Stimulated activated CD4-positive, alpha-beta T cell treated with anti-CD3 and anti-CD28 coated beads, Interleukin-1b, Interleukin-23, amount 100 ng/mL, for 24 hours (primary cell): ENCODE results near the gene TENM4.

Source experiments
- DNase-seq, 4 experiments: peaks; one replicate each; pipeline ENCODE4 v3.0.0-alpha.2; 2020; ENCODE audit warnings: low read depth in 4 of 4, low spot score in 1 of 4

The TENM4 gene

DNA sequence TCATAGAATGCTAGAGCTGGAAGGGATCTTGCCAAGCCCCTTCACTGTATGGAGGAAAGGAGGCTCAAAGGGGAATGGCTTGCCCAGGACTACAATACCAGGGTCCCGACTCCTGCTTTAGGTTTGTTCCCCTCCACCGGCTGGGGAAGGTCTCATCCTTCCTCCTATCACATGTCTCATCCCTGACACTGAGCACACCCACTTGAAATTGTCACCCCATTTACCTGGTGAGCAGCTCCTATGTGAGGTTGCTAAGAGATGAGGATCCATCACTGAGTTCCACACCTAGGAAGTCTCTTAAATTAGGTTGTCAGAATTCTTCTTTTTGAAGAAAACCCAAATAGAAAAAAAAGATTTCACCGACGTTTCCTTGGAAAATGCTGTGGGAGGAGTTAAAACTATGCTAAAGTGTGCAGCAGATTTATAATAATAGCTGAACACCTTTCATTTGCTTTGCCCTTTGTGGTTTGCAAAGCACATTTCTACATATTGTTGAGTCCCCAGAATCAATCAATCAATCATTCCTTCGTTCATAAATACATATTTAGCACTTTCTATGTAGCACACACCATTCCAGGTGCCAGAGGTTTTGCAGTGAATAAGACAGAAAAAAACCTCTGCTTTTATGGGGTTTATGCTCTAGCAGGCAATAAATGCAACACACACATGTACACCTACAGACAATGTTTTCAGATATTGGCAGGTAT is 91.7 kb downstream of the TENM4 start:
- no peak for DNase-seq

DNA sequence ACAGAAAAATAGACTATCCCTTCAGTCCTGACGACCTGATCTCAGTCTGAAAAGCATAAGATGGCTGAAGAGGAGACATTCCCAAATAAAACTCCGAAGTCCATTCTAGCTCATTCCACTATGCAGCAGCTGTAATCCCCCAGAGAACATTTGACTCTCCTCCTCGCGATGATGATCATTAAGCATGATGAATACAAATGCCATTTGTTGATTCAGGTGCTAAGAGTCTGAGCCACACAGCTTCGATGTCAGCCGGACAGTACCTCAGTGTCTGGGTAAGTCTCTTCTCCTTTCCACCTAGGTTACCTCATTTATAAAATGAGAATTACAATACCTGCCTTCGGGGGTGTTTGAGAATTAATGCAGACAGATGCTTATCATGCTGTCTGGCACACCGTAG is 94.8 kb downstream of the TENM4 start:
- no peak for DNase-seq

DNA sequence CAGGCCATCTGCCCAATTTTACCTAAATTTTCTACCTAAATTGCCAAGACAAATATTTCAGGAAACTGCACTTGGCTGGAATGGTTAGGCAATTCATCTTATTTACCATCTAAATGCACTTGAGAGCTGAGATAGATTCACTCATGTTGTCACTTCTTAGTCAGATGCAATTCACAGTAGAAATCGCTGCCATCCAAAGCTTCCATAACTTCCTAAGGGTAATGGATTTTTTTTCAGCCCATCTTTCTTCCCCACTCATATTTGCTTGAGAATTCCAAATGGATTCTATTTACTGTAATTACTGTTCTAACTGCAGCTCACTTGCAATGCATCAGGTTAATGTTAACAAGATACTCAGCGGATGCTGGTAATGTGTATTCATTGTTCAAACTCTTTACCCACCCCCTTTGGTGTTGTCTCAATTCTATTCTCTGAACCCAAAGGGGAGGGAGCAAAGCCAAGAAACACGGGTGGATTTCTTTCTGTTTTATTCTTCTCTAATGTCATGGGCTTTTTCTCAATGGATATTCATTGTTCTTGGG is 96.0 kb downstream of the TENM4 start:
- no peak for DNase-seq

DNA sequence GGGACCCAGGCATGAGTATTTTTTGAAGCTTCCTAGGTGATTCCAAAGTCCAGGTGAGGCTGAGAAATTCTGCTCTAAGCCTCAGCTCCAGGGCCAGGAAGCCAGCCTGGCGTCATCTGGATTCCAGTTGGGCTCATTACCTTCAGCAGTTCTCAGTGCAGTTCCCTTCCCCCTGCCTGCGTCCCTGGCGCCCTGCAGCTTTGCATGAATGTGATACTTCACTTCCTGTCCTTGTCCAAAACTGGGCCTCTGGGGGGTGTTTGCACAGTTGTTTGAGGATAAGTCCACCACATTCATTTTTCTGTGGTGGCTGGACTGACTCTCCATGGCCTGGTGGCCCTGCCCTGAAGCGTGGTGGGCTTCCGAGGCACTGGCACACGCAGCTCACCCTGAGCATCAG is 98.1 kb downstream of the TENM4 start:
- no peak for DNase-seq

DNA sequence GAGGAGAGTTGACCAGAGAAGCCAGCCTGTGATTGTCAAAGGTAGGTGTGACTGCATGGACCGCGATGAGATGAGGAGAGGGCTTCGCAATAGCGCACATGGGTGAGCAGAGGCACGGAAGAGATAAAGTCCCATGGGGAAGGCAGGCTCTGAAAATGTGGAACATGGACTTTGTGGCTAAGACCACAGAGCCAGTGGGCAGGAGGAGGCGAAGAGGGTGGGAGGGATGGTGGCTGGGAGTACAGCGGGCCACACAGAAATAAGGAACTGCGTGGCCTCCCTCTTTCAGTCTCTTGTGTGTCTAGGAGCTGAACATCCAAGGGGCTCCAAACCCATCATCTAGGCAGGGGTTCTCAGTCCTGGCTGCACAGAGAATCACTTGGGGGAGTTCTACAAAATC is 98.6 kb downstream of the TENM4 start:
- no peak for DNase-seq

DNA sequence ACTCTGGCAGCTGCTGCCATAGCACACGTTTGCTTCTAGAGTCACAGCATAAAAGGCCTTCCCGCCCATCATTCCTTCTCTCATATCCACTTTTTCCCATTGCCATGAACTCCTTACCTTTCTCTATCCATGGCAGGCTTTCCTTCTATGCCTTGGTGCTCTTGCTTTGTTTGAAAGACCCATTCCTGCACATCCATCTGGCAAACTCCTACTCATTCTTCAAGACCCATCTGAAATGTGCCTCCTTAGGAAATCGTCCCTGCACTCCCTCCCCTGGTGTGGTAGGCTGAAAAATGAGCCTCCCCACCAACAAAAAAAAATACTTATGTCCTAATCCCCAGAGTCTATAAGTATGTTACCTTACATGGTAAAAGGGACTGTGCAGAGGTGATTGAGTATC is 100.3 kb downstream of the TENM4 start:
- DNase-seq: no peak

DNA sequence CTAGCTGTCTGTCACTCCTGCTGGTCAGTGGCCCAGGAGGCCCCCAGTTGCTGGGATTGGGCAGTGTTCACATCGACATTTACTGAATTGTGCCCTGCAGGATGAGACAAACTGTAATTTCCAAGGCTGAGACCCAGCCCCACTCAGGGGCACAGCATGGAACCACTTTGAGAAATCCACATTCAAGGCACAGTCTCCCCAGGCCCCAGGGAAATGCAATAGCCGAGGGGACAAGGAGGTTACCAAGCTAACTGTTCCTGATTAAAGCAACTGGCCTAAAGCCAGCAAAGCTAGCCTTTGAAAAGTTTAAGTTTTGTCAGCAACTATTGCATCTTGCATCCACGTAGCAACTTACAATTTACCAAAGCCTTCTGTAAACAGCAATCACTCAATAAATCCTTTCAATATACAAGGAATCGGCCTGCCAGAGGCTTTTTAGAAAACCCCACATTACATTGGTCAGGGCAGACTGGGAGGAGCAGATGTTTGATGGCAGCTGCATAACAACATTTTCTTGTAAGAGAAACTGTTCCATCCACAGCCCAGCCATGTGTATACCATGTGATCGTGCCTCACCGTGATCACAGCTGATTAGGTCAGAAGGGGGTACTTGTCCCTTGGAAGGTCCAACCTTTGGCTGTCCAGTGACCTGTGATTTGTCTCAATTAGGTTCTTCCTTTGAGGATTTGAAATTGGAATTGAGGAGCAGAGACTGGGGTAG is 103.9 kb downstream of the TENM4 start:
- no peak for DNase-seq

DNA sequence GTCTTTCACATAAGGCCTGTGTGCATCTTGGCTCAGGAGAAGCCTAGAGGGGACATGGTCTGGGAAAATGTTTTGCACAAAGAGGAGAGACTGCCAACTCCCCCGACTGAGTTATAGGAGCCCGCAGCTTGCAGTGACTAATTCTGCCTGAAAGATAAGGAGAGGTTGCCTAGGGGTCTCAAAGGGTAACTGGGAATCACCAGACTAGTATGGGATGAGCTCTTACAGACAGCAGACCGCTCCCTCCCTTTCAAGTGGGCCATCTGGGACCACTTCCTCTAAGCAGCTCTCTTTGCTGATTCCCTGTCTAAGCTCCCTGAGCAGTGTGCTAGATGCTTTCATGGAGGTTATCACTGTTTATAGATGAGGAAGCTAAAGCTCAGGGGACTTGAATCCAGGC is 105.1 kb downstream of the TENM4 start:
- no peak for DNase-seq

DNA sequence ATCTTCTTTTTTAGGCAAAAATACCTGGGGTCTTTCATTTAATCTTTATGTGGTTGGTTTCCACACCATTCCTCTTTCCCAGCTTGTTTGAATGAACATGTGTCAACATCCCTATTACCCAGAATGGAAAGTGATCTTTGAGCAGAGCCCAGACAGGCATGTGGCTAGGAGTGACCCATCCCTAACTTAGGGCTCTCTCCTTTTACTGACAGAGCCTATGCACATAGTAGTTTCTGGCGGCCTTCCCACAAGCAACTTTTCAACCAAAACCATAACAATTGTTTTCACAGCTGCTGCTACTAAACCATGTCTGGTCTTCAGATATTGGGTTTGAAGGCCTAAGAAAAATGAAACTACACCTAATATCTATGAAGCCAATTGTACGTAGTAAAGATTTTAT is 107.5 kb downstream of the TENM4 start:
- DNase-seq: no peak

DNA sequence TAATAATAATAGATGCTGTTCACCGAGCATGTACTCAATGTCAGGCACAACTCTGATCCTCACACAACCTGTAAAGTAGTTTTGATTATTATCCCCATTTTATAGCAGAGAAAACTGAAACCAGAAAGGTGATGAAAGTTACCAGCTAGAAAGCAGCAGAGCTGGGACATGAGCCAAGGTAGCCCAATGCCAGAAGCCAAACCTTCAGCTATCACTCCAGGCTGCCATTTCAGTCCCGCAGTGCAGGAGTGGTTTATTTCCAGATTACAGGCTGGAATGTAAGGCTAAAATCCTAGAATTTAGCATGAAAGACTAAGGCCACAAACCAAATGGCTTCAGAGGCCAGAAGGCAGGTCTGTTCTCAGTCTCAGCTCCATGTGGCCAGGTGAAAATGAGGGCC is 108.8 kb downstream of the TENM4 start:
- no peak for DNase-seq

DNA sequence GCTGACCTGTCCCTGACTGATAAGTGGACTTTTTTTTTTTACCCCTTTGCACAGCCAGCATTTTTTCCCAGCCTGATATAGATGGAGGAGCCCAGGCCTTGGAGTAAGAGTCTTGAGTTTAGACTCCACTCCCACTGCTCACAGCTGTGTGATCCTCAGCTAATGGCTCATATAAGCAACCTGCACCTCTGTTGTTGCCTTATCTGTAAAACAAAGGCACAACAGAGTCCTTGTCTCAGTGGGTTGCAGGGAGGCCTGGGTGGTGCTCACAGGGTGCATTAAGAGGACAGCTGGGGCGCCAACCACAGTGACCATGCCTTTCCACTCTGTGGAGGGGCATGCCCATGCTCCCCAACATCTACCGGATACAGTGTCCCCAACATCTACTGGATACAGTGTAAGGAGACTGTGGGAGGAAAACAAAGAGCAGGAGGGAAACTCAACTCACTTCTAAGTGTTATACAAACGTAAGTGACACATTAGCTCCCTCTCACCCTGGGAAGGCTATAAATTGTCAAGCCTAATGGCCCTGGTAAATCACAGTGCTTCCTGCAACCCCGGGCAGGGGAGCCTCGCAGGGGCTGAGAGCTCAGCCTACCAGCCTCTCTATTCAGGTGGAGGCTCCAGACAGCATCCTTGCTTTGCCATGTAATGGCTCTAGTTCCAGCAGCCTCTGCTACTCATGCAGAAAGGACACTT is 109.5 kb downstream of the TENM4 start:
- no peak for DNase-seq

DNA sequence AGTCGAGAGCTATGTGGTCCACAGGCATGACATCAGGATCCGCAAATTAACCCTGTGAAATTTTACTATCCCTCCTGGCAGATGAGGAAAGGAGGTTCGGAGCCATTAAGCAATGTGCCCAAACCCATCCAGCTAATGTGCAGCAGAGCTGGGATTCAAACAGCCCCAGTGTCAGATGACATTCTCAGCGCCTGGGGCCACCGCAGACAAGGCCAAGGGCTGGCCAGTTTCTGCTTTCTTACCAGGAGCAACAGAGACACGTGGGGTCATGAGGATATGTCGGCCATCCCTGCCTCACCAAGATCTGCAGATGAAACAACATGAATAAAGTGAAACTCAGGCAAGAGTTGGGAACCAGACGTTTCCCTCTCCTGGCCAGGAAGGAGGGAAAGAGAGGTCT is 110.2 kb downstream of the TENM4 start:
- no peak for DNase-seq

DNA sequence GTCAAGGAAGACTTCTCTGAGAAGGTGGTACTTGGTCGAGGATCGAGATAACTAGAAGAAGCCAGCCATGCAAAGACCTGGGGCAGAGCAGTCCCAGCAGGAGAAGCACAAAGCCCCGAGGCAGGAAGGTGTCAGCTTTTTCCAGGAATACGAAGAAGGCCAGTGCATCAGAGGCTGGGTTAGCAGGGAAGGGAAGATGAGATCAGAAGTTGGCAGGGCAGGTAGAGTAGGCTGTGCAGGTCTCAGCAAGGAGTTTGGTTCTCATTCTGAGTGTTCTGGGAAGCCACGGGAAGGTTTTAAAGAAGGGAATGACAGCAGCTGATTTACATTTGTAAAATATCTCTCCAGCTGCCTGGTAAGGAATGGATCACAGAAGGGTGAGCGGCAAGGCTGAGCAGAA is 111.3 kb downstream of the TENM4 start:
- DNase-seq: no peak

DNA sequence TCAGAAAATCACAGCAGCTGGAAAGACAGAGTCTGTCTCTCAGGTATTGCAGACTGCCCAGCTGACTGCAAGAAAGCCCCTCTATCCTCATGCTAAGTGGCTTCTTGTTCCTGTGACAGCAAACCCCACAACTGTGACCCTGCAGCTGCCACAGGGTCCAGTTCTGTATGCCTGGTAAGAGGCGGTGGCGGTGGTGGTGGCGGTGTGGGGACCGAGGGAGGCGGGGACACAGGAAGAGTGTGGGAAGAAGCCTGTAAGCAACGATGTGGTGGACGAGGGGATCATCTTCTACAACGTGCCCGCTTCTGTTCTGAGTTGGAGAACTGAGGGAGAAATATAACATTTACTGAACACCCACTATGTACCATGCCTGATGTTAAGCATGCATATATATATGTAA is 112.4 kb downstream of the TENM4 start:
- DNase-seq: no peak

DNA sequence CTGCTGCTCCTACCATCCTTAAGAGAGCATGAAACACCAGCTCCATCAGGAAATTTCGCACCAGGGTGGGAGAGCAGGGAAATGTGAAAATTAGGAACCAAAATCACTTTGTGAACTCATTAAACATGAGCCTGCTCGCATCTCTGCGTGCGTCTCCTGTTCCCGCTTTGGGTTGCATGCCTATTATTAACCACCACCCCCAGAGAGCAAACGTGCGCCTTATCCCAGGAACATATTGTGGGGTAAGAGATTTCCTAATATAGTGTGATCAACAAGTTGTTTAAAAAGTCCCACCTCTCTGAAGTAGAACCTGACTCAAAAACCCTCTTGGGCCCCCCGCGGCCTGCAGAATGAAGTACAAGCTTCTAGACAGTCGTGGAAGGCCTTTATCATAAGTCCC is 115.0 kb downstream of the TENM4 start:
- no peak for DNase-seq

DNA sequence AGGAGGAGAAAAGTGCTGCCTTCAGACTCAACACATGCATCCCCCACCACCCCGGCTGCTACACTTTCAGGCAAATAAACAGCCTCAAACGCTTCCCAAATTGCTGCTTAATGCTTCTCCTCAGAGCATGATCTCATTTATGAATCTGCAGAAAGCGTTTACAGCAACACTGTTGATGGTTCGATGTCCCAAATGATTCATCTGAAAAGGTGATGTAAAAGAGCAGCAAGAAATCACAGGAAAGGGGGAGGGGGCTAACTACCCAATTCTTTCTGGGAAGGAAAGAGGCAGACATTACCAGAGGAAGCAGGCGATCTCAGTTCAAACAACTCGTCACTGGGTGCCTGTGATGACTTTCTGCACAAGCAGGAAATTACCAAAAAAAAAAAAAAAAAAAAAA is 119.6 kb downstream of the TENM4 start:
- DNase-seq: no peak

DNA sequence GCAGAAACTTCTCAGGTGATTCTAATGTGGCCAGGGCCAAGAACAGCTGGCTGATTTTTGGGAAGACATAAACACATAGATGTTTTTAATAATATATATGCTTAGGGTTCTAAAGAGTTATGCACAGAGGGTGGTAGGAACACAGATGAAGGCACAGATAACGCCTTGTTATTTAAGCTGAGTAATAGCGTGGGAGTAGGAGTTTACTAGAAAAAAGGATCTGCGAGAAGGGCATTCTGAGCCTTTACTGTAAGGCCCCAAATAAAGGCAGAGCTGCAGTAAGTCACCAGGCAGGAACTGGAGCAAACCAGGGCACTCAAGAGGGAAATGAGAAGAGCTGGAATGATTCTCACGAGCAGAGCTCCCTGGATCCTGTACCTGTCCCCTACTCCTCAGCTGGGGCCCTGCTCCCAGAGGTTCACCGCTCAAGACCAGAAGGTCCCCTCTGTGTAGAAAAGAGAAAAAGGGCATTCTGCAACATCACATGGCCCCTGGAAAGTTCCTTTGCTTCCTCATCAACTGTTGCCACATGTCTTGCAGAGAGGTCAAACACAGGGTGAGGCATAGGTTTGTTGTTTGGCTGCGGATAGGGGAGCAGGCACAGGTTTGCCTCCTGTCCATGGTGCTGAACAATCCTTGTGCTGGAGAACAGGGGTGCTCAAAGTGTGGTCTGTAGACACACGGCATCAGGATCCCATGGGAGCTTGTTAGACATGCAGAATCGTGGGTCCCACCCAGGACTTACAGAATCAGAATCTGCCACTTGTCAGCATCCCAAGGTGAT is 125.7 kb downstream of the TENM4 start:
- DNase-seq: no peak

DNA sequence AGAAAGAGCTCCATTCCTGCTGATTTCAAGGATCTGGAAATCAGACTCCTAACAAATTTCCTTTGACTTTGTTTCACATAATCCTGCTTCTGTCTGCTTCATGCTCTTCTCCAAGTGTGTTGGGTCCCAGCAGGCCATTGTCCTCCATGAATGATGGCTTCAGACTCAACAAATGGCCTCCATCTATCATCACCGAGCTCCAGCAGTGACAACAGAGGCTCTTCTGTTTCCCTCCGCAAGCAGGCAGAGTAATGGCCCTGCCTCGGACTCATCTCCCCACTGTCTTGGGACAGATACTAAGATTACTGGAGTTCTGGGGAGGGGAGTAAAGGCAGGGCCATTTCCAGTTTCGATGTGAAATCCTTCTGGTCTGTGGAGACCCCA is 127.3 kb downstream of the TENM4 start:
- no peak for DNase-seq

DNA sequence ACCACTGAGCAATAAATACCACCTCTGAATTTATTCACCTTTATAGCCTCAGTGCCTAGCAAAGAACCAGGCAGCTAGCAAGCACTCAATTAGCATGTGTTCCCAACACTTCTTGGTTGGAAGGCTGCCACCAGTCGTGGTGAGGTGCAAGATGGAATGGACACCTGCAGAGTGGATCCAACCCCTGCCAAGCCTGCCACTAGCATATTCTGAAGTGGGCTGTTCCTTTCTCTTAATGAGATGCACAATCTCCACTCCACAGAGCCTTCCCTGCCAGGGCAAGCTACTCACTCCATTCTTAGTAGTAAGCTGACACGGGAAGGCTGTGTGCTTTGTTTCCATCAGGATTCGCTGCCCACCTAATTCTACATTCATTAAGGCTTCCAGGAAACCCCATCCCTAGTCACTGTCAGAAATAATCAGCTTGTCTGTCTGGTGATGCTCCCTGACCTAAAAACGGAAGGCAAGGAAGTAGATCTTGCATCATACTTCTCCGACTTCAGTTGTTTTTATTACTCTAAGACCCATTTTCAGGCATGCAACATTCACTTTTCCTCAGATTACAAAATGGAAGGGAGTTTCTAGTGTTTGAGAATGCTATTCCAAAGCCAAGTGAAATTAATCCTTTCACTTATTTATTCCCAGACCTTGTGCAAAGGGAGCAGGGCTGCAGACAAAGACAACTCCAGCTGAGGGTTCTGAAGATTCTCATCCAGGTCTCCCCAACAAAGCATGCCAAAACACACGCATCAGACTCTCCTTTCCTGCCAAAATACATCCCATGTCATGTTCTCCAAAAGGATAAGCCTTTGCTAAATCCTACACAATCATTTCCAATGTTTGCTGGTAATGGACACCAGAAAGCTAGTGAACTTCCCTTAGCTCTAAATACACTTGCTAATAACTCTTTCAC is 128.0 kb downstream of the TENM4 start:
- no peak for DNase-seq

DNA sequence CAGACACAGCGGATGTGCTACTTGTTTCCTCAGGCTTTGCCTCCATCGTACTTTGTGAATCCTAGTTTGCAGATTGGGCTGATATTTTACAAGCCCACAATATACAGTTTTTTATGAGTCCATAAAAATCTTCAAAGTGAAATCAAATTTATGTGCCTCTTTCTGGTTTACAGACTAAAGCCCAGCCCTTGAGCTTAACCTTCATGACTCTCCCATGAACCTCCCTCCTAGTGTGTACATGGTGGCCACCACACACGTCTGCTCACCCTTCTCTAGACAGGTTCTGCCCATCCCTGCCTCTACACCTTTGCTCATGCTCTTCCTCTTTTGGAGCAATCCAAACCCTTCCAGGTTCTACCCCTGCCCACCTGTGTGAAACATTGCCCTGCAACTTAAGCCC is 129.4 kb downstream of the TENM4 start:
- no peak for DNase-seq
